ENCODE results near the gene LMX1B.

- TF ChIP-seq REST (IDR thresholded peaks at IDR 0.05; ENCODE audit: insufficient replicate concordance, low read depth) (no peak), CTCF (IDR thresholded peaks at IDR 0.05; ENCODE audit: insufficient read depth, low read length) (no peak), GABPA (IDR thresholded peaks at IDR 0.05; ENCODE audit: low read depth) (no peak)
These were observed 132.1 kb downstream of the LMX1B start for GRCh38 chr9:126745574-126746411.
